Transverse colon (tissue), 4 donors: ENCODE measurements around the gene KCTD19. TPM values are rescaled to one million over a fixed set of nuclear protein-coding genes. Genes with fewer than 3 reads are reported as not detected.

Experiments
- DNase-seq: peaks from one replicate; pipeline ENCODE4 v3.0.0-alpha.2; 2019
- H3K27ac ChIP-seq, 4 donors: fragments of 200-600 bp; sonication (generic); 2 replicates each; pipeline ENCODE4 v1.5.1; 2016 to 2018; ENCODE audit warnings: inconsistent platforms in 4 of 4
- H3K27me3 ChIP-seq: fragments of 200-600 bp; sonication (generic); 2 replicates; pipeline ENCODE4 v1.5.1; 2017; ENCODE audit warnings: inconsistent platforms
- H3K36me3 ChIP-seq, 4 donors: fragments of 200-600 bp; sonication (generic); 2 replicates each; pipeline ENCODE4 v1.5.1; 2017 to 2019; ENCODE audit warnings: inconsistent platforms in 4 of 4
- H3K4me1 ChIP-seq, 4 donors: fragments of 200-600 bp; sonication (generic); 2 replicates each; pipeline ENCODE4 v1.5.1; 2017 to 2020; ENCODE audit warnings: inconsistent platforms in 4 of 4
- H3K4me3 ChIP-seq, 4 donors: fragments of 200-600 bp; sonication (generic); 1 replicate in 1 of 4; 2 replicates in 3 of 4; pipeline versions ENCODE4 v1.5.1 to v1.6.1; 2017 to 2019; ENCODE audit warnings: inconsistent platforms in 4 of 4
- H3K9me3 ChIP-seq, 2 donors: fragments of 200-600 bp; sonication (generic); 2 replicates each; pipeline ENCODE4 v1.5.1; 2017 to 2019; ENCODE audit warnings: inconsistent platforms in 2 of 2
- CTCF ChIP-seq, 5 experiments: fragments of 200-600 bp in 3 of 5; fragments of 450-650 bp in 2 of 5; sonication (generic) in 3 of 5; IDR thresholded peaks; 1 replicate in 2 of 5; 2 replicates in 3 of 5; pipeline ENCODE4 v1.5.1; 2016 to 2017; ENCODE audit warnings: antibody characterized with exemption in 5 of 5, inconsistent platforms in 3 of 5, mild to moderate bottlenecking in 2 of 5, moderate library complexity in 1 of 5
- EP300 ChIP-seq: sonication (generic); formaldehyde crosslinking; IDR thresholded peaks from one replicate; pipeline ENCODE4 v1.6.1; 2017; ENCODE audit warnings: antibody characterized with exemption, low read depth
- POLR2A ChIP-seq: fragments of 450-650 bp; IDR thresholded peaks from one replicate; pipeline ENCODE4 v1.6.1; 2016; ENCODE audit warnings: antibody characterized with exemption, mild to moderate bottlenecking, moderate library complexity
- POLR2AphosphoS5 ChIP-seq, 3 donors: sonication (generic); formaldehyde crosslinking; IDR thresholded peaks; one replicate each; pipeline ENCODE4 v1.6.1; 2016; ENCODE audit warnings: antibody characterized with exemption in 3 of 3
- WGBS, 2 donors: methylation state at CpG; one replicate each; pipeline ENCODE4 v1.1.5; 2018; ENCODE audit warnings: low coverage in 1 of 2; 5-methylcytosine and 5-hydroxymethylcytosine counted together
- in situ Hi-C, 4 donors: fragments of 200-750 bp; cut with MboI; loops; one replicate each; pipeline versions ENCODE4 v1.15.0 to v1.15.1; 2017; ENCODE audit warnings: low sequenced_read_pairs in 3 of 4, low pct_ligation_motif_present in 1 of 4, low pct_unique_long_range_greater_than_20kb in 1 of 4
- intact Hi-C: fragments of 100-400 bp; cut with DNase I; formaldehyde crosslinking; loops from one replicate; pipeline ENCODE4 v1.15.1; 2023; ENCODE audit warnings: low total_unique reads
- total RNA-seq, 4 donors: library from RNA; depleted of rRNA; stranded (reverse); fragments of >200 nt; gene quantifications; one replicate each; pipeline ENCODE4 v1.1.0, GENCODE V29; 2016

Gene KCTD19
- total RNA-seq, 4 donors from 2014 or later: not detected

- no peak for TF ChIP-seq EP300
- no peak for TF ChIP-seq POLR2A
- no peak for TF ChIP-seq POLR2AphosphoS5 (IDR thresholded peaks at IDR 0.05)
- no peak for TF ChIP-seq CTCF (IDR thresholded peaks at IDR 0.05)
- intact Hi-C loops: loop anchor here (5.0 kb wide), 1 partner anchor 116 kb away; no protein-coding TSS in a partner anchor
- 89% methylated on average over 14 of the region's 14 CpGs; no CpG with 5 or more reads in 1 of the 2 donors for WGBS, 2 donors
- no peak overlapping the region for H3K27ac ChIP-seq
- H3K4me1 ChIP-seq: peaks cover 0 to 21% (median 20%) of the 10 kb centered on the region in 4 donors
- H3K9me3 ChIP-seq: no peaks in the 10 kb centered on the region
- H3K27me3 ChIP-seq: no peaks in the 10 kb centered on the region
- no peak overlapping the region for H3K4me3 ChIP-seq
- DNase-seq: no peak
- in situ Hi-C loops: loop anchor here in 1 of 4 donors (25.0 kb wide), 1 partner anchor 106 kb away; the partner anchor contains the start of gene TPPP3
- no peaks in the 10 kb centered on the region for H3K36me3 ChIP-seq
Measured at GRCh38 chr16:67281536-67282446, 44.8 kb downstream of the KCTD19 start.

DNA sequence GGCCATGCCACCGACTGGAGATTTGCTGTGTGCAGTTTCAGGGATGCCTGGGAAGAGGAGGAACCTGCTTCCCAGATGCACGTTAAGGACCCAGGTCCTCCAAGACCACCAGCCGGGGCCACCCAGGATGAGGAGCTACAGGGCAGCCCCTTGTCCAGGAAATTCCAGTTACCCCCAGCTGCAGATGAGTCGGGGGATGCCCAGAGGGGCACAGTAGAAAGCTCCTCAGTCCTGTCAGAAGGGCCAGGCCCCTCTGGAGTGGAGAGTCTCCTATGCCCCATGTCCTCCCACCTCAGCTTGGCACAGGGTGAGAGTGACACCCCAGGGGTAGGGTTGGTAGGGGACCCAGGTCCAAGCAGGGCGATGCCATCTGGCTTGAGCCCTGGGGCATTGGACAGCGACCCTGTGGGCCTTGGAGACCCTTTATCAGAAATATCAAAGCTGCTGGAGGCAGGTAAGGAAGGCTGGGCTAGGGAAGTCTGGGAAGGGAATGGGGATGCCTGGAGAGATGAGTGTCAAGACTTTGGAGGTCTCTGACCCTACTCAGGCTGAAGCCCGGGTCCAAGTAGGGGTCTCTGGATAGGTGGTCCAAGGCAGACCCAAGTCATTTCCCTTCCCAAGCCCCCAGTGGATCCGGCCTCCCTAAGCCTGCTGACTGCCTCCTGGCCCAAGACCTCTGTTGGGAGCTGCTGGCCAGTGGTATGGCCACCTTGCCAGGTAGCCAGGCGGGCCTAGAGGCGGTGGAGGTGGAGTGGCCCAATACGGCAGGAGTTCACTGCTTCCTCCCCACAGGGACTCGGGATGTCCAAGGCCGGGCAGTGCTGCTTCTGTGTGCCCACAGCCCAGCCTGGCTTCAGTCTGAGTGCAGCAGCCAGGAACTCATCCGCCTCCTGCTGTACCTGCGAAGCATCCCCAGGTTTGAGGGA, 46.2 kb downstream of the KCTD19 start:
- in situ Hi-C loops: loop anchor here in 1 of 4 donors (25.0 kb wide), 1 partner anchor 107 kb away; the partner anchor contains the start of gene TPPP3
- intact Hi-C loops: loop anchor here (5.0 kb wide), 1 partner anchor 117 kb away; no protein-coding TSS in a partner anchor
- 90% methylated on average over 15 of the region's 15 CpGs; no CpG with 5 or more reads in 1 of the 2 donors for WGBS, 2 donors

DNA sequence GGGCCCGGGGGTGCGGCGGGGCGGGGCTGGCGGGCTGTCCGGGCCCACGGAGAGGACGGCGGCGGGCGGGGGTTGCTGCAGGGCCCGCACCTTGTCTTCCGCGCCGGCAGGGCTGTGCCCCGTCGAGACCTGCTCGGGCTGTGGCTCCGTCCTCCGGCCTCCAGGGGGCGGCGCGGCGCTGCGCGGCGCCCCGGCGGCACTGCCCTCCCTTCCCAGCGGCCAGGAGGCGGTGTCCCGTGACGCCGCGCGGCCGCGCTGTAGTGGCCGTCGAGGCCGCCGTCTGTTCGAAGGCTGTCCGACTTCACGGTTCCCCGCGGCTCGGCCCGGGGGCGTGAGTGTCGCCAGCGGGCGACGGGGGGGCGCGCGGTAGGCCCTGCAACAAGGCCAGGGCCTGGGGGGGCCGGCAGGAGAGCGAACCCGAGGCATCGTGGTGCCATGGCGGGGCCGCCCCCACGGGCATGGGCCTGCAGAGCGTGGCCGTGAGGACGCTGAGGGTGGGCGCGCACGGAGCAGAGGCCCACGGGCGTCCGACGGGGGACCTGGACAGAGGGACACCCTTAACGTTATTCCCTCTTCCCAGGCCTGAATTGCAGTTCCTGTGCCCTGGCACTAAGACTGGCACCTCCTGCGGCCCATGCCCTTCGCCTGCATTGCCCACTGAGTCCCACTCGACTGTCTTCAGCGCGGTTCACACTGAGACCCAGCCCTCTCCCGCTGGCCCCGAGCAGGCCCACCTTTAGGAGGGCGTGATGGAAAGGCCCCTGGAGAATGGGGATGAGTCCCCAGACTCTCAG, 47.0 kb downstream of the KCTD19 start, which contains the start of gene PLEKHG4:
Gene PLEKHG4, plus strand, starts transcription at position 237 of the 794 bp plus-strand sequence. Its CDS starts 513 bp downstream, at position 750.
- peak; percentile 85 for DNase-seq
- intact Hi-C loops: loop anchor here (5.0 kb wide), 1 partner anchor 118 kb away; no protein-coding TSS in a partner anchor
- TF ChIP-seq POLR2AphosphoS5 (IDR thresholded peaks at IDR 0.05): peak in 2 of 3 donors; percentile 14 to 23
- no peak for TF ChIP-seq EP300
- no peak for TF ChIP-seq POLR2A
- peak in 4 of 5 experiments; percentile 59 to 84 (median 62) for TF ChIP-seq CTCF (IDR thresholded peaks at IDR 0.05)
- Histone ChIP-seq H3K36me3 (no peaks in the 10 kb centered on the region), H3K4me3 (peak within 1 kb of the TSS; percentile 52 to 78 (median 58)), H3K9me3 (no peaks in the 10 kb centered on the region), H3K27me3 (no peaks in the 10 kb centered on the region), H3K27ac (peak within 1 kb of the TSS; percentile 52 to 78 (median 66)), H3K4me1 (peaks cover 0 to 23% (median 21%) of the 10 kb centered on the region in 4 donors)
- in situ Hi-C loops: loop anchor here in 1 of 4 donors (25.0 kb wide), 1 partner anchor 108 kb away; the partner anchor contains the start of gene TPPP3
- 22% methylated on average over 43 of the region's 83 CpGs; no CpG with 5 or more reads in 1 of the 2 donors for WGBS, 2 donors

More for the DNA sequence above, 46.2 kb downstream of the KCTD19 start:
- no peak for TF ChIP-seq EP300
- no peak for TF ChIP-seq POLR2AphosphoS5 (IDR thresholded peaks at IDR 0.05)
- no peak for TF ChIP-seq POLR2A
- TF ChIP-seq CTCF (IDR thresholded peaks at IDR 0.05): no peak
- H3K27ac ChIP-seq: no peak overlapping the region
- no peaks in the 10 kb centered on the region for H3K9me3 ChIP-seq
- peaks cover 0 to 23% (median 21%) of the 10 kb centered on the region in 4 donors for H3K4me1 ChIP-seq
- H3K27me3 ChIP-seq: no peaks in the 10 kb centered on the region
- DNase-seq: no peak
- no peaks in the 10 kb centered on the region for H3K36me3 ChIP-seq
- no peak overlapping the region for H3K4me3 ChIP-seq
